Measurements from ENCODE around the gene SRGAP2B.
"Not testable (repeated sequence)": the region's sequence is repeated elsewhere in the genome, so short reads cannot be mapped to it uniquely, and the experiment has no call there.

SRGAP2B gene

DNA sequence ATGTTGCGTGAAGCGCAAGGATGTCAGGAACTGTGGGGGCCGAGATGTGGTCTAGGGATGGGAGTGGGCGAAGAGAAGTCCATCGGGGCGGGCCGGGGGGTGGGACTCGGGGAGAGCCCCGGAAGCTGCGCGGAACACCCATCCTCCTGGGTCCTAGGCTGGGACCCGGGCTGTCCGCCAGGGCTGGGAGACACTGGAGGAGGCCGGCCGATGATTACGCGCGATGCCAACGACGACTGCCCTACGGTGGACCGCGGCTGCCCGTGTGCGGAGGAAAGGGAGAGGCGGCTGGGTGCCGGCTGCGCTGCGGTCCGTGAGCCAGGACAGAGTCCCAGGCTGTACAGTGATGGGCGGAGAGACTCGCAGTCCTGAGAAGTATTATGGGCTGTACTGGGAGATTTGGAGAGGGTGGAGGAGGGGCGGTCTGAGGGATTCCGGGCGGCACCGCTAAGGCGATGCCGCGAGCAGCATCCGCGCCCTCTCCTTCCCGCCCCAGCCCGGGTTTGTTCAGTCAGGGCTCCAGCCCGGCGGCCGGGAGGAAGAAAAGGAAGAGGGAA lies 395 bp downstream of the SRGAP2B start:
- H3K27ac ChIP-seq, result peak overlapping the region in 3 of 21 experiments; percentile 47 to 69 (median 60)
- H3K4me3 ChIP-seq, result peak overlapping the region in 6 of 7 experiments; percentile 23 to 45 (median 37)

DNA sequence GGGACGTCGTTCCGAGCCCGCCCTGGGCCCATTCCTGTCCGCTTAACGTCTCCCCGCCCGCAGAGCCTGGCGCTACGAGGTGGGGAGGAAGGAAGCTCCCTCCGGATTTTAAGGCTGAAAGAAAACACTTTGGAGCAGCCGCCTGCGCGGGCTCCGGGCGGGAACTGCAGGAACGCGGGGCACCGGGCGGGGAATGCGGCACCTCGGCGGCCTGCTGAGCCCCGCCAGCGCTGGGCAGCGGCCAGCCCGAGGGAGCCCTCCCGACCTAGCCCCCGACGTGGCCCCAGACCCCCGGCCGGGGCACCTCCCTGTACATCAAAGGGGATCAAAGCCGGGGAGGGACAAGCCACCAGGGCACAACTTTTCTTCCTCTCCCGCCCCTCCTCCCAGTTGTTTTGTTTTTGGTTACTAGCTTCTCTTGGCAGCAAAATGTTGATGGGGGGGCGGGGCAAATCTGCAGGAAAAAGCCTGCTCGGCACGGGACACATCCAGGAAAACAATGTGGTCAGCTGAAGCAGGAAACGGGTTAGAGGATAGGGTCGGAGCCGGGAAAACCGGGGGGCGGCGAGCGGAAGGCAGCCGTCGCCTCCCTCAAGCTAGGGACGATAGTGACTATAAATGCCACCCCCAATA lies 1.5 kb downstream of the SRGAP2B start:
- Histone ChIP-seq H3K4me3 (peak overlapping the region; percentile 35 to 48 (median 40)), H3K27ac (peak overlapping the region in 16 of 21 experiments; percentile 31 to 78 (median 69))

DNA sequence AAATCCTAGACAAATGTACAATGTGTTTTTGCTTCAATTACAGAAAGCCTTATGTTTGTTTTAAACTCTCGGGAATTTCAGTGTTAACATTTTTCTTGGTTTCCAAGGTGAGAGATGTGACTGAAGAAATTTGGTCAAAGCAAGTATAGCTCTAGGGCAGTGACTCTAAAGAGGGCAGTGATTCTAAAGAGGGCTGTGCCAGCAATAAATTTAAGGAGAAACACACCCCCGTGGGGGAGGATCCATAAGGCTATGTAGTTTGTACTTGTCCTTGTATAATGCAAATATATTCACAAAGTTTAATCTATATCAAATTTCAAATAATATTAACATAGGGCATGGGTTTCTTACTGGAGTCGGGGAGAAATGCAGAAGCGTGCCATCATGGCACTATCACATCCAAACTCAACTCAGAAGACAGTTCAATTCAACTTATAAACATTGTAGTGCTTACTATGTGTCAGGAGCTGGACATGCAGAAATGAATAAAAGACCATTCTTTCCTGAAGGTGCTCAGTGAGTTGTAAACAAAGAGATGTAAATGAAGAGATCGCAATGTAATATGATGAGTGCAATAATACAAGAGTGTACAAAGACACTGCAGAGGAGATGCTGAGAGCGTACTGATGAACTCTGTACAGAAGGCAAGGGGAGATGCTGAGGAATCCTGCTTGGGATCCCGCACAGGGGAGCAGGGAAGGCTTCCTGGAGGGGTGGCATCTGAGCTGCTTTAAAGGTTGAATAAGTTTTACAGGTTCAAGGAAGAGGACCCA lies 12.5 kb downstream of the SRGAP2B start:
- not testable (repeated sequence) for H3K27ac ChIP-seq

DNA sequence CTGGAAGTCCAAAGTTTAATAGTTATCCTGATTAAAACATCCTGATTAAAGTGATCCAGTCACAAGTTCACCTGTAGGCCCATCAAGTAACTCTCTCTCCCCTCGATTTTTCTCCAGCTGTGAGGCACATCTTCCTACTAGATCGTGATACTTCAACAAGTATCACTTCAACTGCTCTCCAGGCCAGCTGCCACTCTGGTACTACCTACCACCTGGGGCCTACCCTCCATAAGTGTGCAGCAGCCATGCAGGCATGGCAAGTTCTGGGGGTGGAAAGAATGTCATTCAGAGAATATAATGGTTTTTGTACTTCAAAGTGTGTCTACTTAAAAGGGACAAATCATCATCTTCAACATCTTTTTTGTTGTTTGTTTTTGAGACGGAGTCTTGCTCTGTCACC lies 14.9 kb downstream of the SRGAP2B start:
- H3K27ac ChIP-seq, H3K4me3 ChIP-seq: not testable (repeated sequence)

More for the DNA sequence above, 12.5 kb downstream of the SRGAP2B start:
- H3K4me3 ChIP-seq, result not testable (repeated sequence)

DNA sequence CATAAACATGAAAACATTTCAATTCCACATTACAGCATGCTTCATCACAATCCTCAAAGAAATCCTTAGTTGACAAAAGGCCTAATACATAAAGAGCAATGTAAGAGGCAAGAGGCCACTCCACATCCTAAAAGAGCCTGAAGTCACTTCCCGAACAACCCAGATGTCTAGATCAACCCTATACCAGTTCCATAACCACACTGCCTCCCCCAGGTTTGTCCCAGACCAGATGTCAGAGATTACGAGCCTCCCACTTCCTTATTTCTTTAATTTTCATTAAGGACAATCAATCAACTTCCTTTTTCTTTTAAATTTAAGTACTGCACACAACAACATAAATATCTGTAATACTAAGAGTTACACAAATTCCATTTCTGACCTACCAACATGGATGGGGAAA lies 15.4 kb downstream of the SRGAP2B start:
- H3K4me3 ChIP-seq, H3K27ac ChIP-seq: not testable (repeated sequence)

DNA sequence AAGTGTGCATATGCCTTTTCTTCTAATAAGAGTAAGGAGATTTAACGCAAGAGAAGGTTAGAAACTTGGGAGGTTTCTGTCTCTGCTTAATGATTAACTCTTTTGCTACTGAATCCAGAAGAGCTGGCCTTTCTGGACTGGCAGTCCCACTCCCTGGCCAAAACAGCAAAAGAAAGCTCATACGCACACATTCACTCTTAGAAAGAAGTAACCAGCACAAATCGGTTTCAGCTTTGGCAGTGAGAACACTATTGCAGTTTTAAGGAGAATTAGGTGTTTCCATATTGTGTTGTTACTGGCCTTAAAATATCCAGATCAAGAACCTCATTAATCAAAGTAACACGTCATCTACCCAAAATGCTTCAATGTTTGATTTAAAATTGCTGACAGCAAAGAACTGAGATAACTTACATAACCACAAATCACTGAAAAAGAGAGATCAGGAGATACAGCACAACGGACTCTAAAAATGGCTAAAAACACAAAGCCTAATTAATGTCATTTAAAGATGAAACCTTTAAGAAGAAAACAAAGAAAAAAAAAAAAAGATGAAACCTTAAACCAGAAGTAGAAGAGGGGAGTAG lies 16.2 kb downstream of the SRGAP2B start:
- not testable (repeated sequence) for H3K4me3 ChIP-seq, H3K27ac ChIP-seq

DNA sequence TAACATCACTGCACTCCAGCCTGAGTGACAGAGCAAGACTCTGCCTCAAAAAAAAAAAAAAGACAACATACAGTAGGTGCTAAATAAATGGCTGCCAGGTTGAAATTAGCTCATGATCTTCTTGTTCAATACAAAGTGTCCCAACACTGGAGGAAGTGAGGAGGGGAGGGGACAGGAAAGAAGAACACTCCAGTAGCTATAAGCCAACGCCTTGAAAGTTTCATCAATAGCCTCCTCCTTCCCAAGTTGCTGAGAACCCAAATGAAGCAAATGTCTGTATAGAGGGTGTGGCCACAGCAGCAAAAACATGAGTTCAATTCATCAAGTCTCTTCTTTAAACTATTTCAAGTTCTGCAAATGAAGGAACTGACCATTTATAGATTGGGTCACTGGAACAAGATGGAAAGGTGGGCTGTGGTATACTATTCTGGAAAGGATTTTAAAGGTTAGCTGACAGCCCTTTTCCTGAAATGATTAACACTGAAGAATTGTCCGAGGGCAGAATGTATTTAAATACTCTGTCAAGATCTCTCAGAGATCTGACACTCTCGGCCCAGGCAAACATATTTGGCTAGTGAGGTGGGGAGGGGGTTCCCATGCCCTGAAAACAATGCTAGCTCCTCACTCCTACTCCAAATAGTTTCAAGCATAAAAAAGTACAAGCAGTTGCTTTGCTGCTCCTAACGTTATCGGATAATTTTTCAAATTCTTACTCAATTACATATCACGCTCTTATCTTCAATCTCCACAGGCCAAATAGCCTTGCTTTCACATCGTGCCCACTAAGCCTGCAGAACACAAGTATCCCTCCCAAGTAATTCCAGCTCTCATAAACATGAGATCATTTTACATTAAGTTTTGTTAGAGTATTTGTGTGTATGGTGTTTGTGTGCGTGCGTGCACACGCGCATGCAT lies 17.0 kb downstream of the SRGAP2B start:
- not testable (repeated sequence) for H3K27ac ChIP-seq

DNA sequence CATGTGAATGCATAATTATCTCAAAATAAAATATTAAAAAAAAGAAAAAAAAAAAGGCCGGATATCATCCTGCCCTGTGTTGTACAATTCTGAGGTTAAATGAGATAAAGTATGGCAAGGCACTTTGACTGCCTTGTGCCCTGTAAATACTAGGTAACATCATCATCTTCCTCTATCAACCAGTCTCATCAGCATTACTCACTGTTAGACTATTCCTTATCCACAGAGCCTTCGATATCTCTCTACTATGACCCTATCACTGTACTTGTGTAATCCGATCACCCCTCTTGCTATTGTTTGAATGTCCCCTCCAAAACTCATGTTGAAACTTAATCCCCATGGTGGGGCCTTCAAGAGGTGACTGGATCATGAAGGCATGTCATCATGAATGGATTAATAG lies 18.3 kb downstream of the SRGAP2B start:
- not testable (repeated sequence) for H3K4me3 ChIP-seq, H3K27ac ChIP-seq

More for the DNA sequence above, 17.0 kb downstream of the SRGAP2B start:
- H3K4me3 ChIP-seq, result not testable (repeated sequence)

DNA sequence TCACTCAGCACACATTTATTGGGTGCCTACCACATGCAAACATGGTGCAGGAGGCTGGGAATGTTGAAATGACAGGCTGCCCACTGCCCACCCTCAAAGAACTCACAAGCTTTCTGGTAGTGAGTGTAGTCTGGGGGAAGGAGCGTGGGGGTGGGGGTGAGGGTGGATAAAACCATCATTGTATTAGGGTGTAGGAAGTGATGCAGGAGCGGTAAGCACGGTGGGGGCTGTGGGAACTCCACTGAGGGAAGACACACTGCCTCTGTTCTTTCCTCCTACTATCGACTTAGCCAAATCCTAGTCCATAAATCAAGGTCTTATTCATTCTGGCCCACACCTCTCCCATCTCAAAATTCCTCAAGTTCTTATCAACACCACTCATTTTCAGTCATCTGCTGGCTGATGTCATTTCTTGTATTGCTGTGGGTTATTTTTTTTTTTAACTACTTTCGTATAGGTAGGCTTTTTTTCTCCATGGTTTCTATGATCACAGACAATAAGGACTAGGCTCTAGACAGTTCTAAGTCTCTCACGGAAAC lies 21.0 kb downstream of the SRGAP2B start:
- not testable (repeated sequence) for H3K4me3 ChIP-seq, H3K27ac ChIP-seq

DNA sequence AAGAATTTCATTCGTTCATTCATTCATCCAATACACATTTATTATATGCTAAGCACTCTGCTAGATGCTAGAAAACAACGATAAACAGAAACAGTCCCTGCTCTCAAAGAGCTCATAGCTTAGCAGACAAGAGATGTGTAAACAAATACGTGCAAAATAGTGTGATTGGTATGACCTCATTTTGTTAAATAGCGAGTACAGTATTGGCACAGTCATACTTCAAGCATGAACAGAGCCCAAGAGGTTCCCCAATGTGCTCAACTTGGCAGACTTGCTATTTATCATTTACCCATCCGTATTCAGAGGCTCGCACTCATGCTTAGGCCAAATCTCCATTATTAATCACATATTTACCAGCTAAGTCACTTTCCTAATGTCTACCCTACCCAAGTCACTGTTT lies 23.6 kb downstream of the SRGAP2B start:
- not testable (repeated sequence) for H3K27ac ChIP-seq, H3K4me3 ChIP-seq

DNA sequence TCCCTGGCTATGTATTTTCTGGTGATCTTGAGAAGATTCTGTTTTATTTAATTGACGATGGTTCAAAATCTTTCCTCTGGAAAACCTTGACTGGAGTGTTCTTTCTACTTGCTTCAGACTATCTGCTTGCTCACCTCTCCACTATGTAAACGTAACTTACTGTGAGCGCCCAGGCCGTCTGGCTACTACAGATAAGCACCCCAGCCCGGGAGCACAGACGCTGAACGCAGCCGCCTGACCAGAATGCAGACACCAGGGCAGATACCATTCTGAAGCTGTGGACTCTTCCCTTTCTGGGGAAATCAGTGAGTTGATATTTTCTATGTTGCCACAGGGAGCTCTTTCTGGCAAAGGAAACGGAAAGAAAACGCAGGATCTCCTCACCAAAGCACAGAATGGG lies 28.6 kb downstream of the SRGAP2B start:
- not testable (repeated sequence) for H3K4me3 ChIP-seq

DNA sequence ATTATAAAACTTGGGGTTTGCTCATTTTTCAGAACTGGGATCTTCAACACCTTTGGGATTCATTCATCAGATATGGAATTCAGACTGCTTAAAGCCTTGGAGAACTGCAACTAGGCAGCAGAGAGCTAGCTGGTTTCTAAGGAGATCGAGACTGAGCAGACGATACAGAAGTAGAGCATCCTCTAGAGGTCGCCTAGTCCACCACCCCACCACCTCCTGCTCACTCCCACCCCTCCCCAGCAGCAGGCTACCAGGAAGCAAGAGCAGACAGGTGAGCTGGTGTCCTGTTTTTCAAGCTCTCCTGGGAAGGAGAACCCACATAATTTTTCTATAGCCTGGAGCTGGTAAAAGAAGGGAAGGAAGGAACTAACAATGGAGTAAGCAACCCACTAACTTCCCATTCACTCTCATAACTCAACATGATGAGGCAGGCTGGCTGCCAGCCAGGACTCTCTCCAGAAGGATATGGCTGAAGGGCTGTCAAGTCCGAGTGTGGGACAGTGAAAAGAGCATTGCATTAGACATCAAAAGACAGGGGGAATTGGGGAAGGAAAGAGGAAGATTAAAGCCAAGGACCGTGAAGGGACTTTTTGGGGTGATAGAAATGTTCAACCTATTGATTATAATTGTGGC lies 29.8 kb downstream of the SRGAP2B start:
- not testable (repeated sequence) for H3K27ac ChIP-seq, H3K4me3 ChIP-seq

More for the DNA sequence above, 28.6 kb downstream of the SRGAP2B start:
- not testable (repeated sequence) for H3K27ac ChIP-seq

DNA sequence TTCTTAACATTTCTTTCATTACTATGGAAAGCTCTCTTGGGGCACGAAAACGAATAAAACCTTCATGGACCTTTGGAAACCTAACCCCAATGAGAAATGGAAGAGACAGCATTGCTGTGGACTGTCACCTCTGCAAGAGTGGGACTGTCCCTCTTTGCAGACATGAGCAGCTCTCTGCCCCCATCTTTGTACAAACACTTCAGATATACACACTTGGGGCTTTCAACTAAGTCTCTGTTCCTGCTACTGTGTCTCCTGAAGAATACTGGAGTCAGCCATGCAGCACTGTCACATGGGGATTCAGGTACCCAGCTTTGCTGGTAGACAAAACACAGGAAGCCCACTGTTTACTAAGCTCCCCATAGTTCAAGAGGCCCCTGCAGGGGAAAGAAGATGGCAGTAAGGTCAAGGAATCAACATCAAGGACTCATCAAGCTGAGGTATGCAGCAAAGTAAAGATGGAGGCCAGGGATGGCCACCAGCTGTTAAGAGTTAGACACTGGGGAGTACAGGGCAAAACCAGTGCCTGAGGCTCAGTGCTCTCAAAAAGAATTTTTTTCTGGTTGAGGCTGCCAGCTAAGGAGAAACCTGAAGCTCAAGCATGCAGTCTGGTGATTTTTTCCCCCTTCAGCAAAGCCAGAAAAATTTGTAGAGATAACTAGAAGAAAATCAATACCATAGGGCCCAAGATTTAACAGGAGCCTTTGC lies 31.0 kb downstream of the SRGAP2B start:
- not testable (repeated sequence) for H3K27ac ChIP-seq, H3K4me3 ChIP-seq

DNA sequence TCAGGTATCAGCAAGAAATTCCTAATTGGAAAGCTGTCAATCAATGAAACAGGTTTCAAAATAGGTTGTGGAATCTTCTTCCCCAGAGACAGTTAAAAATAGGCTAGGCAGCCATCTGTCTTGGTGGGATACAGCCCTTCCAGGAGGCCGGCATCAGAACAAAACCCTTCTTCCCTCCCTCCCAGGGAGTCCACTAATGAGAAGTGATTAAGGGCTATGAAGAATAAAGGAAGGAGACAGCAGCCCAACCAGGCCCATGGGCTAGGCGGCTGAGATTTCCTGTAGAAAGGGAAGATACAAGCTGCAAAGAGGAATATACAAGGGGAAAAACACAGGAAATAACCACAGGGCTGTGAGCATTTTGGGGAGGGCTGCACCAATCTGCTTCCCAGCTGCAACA lies 31.8 kb downstream of the SRGAP2B start:
- H3K4me3 ChIP-seq, H3K27ac ChIP-seq: not testable (repeated sequence)

DNA sequence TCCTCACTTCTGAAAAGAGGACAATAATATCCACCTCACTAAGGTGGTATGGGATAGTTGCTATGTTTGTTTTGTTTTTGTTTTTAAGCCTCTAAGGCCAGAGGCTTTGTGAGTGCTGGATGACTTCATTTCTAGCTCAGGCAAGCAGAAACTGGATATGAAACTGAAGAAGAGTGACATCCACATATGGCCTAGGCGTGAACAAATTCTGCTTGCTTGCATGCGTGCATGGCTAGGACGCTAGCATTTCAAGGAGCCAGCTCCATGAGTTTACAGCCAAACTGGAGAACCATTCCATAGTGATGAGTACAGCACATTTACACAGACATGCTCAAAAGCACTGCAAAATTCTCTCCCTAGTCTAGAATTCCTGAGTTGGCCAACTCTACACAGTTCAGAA lies 36.9 kb downstream of the SRGAP2B start:
- H3K4me3 ChIP-seq, result not testable (repeated sequence)

DNA sequence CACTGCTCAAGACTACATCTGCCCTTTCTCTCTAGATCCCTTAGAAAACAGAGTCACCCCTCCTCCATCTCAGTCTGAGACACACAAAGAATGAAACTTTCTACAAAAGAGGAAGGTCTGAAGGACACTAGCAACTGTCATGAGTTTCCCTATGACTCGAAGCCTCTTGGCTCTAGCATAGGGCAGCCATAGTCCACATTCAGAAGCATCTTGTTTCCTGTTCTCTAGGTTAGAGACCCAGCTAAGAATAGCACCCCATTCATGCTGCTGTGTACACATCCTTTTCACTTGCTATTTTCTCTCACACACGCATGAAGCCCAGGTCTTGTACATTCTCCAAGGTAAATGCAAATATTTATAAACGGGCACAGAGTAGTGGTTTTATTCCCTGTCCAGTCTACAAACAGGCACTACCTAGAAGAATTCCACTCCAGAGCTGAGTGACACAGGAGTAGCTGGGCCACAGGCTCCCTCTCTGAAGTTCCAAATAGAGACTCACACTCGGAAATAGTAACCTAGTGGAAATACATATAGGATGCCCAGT lies 39.8 kb downstream of the SRGAP2B start:
- H3K27ac ChIP-seq, H3K4me3 ChIP-seq: not testable (repeated sequence)

More for the DNA sequence above, 36.9 kb downstream of the SRGAP2B start:
- not testable (repeated sequence) for H3K27ac ChIP-seq

DNA sequence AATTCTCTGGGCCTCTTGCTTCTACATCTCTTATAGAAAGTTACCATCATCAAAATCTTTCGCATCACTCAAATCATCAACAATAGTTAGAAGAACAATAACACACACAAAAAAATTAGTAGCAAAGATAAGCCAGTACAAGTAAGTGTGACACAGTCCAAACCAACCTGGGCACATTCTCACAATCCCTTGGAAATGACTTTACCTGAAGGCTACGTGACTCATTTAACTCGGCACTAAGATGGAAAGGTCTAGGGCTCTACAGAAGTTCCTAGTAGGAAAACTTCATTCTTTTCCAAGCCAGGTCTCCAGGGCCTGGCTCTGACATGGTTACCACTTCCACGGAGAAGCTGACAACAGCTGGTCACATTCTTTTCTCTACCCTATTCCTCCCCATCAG lies 41.7 kb downstream of the SRGAP2B start:
- not testable (repeated sequence) for H3K27ac ChIP-seq, H3K4me3 ChIP-seq

Data from skin epidermis (tissue), 12 donors.